Muscle of leg (tissue), 16 donors: ENCODE results near the gene DPY19L2. TPM values are rescaled to one million over a fixed set of nuclear protein-coding genes. Genes with fewer than 3 reads are reported as not detected.
"Not testable (repeated sequence)": the region's sequence is repeated elsewhere in the genome, so short reads cannot be mapped to it uniquely, and the experiment has no call there.

Experiments
- DNase-seq: peaks from one replicate; pipeline ENCODE4 v3.0.0; 2013
- H3K27ac ChIP-seq: one replicate; pipeline ENCODE4 v1.5.1; 2013; ENCODE audit warnings: mild to moderate bottlenecking, low read length, control low read depth
- H3K27me3 ChIP-seq: one replicate; pipeline ENCODE4 v1.6.1; 2013; ENCODE audit warnings: low read length; ENCODE audit not compliant: control insufficient read depth, insufficient read depth
- H3K36me3 ChIP-seq: one replicate; pipeline ENCODE4 v1.6.1; 2013; ENCODE audit warnings: low read length; ENCODE audit not compliant: control insufficient read depth, insufficient read depth
- H3K4me1 ChIP-seq: one replicate; pipeline ENCODE4 v1.6.1; 2013; ENCODE audit warnings: low read length; ENCODE audit not compliant: control insufficient read depth, insufficient read depth
- H3K4me3 ChIP-seq: one replicate; pipeline ENCODE4 v1.5.1; 2013; ENCODE audit warnings: low read length, control low read depth
- H3K9me3 ChIP-seq: replicated peaks from 2 replicates; pipeline ENCODE4 v1.6.1; 2013; ENCODE audit warnings: low read depth, low read length; ENCODE audit not compliant: control insufficient read depth
- WGBS: methylation state at CpG from one replicate; pipeline ENCODE4 v1.1.5; 2013; ENCODE audit warnings: missing lambda C conversion rate; ENCODE audit not compliant: insufficient coverage; 5-methylcytosine and 5-hydroxymethylcytosine counted together
- long read RNA-seq, 11 donors: transcript quantifications; one replicate each; lab custom pipeline, GENCODE V29; 2026
- polyA plus RNA-seq, 8 donors: library from polyadenylated mRNA; unstranded; fragments of 120-200 nt; gene quantifications; one replicate each; pipeline versions ENCODE4 v1.2.1 to v1.2.3, GENCODE V29; 2013; ENCODE audit warnings: inconsistent platforms in 1 of 8, low replicate concordance in 1 of 8; ENCODE audit not compliant: insufficient read length in 8 of 8, insufficient read depth in 1 of 8
- total RNA-seq: library from RNA; stranded (reverse); fragments of 120-200 nt; gene quantifications from one replicate; pipeline ENCODE4 v1.2.4, GENCODE V29; 2013

Gene DPY19L2
- total RNA-seq = 7.3 TPM
- 10 to 100 TPM in 1 of 8 donors, 1 to 10 TPM in 7; 4.6 to 11.8 (median 7.6) TPM for polyA plus RNA-seq
- long read RNA-seq, donor 1 = 0 reads
- long read RNA-seq, donor 2 = 0 reads
- long read RNA-seq, donor 3 = 0 reads
- long read RNA-seq, donor 4 = 0 reads
- long read RNA-seq, donor 5 = 0 reads
- long read RNA-seq, donor 6, partial matches to known transcripts = 0 of 2 reads
- long read RNA-seq, donor 6, other reads (novel, unspliced or antisense) = 0 of 2 reads
- long read RNA-seq, donor 7 = 0 reads
- long read RNA-seq, donor 8 = 0 reads
- long read RNA-seq, donor 9 = 0 reads
- long read RNA-seq, donor 10 = 0 reads
- long read RNA-seq, donor 11 = 0 reads

DNA sequence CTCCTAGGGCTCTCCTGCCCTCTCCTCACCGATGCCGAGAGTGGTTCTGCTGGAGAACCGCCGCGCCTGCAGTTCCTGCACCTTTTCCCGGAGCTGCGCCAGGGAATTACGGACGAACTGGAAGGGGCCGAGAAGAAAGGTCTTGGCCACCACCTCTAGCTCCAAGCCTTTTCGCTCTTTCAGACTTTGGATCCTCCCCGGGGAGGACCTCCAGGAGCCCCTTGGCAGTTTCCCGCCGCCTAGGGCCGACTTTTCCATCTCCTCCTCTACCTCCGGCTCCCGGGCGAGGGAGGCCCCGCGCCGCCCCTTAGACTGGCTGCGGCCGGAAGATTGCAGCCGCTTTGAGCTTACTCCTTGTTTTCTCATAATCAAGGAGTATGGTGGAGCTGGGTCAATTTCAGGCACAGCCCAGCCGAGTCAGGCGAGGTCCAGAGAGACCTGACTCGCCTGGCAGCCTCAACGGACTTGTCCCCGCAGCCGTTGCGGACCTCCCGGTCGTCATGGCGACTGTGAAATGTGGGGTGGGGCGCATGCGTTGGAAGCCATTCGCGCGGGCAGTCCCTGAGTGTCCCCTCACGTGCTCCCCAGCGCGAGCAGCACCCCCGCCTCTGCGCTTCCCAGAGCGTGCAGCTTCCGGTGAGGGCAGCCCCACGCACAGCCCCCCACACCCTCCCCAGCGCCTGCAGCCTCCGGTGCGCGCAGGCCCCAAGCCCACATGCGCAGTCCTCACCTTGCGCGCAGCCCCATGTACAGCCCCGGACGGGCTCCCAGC lies at the start of gene DPY19L2:
Gene DPY19L2 (minus strand): TSS at position 466 of the 772 bp plus-strand sequence. CDS start 100 bp downstream, at position 366.
- Histone ChIP-seq H3K4me1 (no peaks in the 10 kb centered on the region), H3K36me3 (no peaks in the 10 kb centered on the region), H3K9me3 (no peaks in the 10 kb centered on the region), H3K4me3 (peak within 1 kb of the TSS; percentile 79), H3K27me3 (peaks cover 2% of the 10 kb centered on the region), H3K27ac (peak within 1 kb of the TSS; percentile 54)
- under 1% methylated on average over 47 of the region's 56 CpGs for WGBS
- DNase-seq = peak; percentile 78

DNA sequence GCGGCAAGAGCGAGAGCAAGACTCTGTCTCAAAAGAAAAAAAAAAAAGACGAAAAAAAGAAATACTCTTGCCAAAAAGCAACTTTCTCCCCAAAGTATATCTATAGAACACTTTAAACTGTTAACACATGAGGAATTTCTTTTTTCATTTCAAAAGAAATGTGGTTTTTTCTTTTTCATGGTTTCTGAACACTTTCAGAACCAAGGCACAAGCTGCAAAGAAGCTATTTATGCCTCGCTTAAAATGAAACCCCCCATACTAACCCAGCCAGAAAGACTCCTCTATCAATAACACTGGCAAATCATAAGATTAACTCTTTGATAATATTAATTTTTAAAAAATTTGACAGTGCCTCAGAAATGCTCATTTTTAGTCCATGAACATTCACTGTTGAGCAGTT lies 48.6 kb upstream of the DPY19L2 start:
- no CpG with 5 or more reads among the region's 4 CpGs for WGBS
- H3K27me3 ChIP-seq, H3K9me3 ChIP-seq, H3K4me1 ChIP-seq, H3K36me3 ChIP-seq, H3K4me3 ChIP-seq, DNase-seq, H3K27ac ChIP-seq: not testable (repeated sequence)

DNA sequence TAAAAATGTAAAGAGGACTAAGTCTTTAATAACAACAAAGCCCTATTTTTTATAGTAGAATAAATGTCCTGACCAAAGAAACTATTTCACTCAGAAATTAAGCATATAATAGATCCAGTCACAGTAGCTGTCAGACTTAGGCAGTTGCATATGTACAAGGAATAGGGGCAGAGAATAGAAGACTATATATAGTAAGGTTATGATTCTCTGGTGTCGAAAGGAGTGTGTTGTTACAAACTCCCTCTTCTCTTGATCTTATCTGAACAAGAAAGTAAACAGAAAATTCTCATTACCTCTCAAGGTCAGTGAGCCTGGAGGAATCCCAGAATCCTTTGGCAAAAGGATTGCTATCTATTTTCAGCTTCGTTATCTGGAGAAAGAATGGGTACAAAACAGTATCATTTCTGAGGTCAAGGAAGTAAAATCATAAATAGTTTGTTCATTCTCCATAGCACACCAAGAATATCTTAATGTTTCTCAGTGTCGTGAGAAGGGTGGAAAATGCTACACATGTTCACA lies 46.9 kb upstream of the DPY19L2 start:
- not testable (repeated sequence) for DNase-seq, H3K27ac ChIP-seq, H3K9me3 ChIP-seq, H3K36me3 ChIP-seq, H3K4me3 ChIP-seq, H3K27me3 ChIP-seq, H3K4me1 ChIP-seq
- no CpG with 5 or more reads among the region's 3 CpGs for WGBS

DNA sequence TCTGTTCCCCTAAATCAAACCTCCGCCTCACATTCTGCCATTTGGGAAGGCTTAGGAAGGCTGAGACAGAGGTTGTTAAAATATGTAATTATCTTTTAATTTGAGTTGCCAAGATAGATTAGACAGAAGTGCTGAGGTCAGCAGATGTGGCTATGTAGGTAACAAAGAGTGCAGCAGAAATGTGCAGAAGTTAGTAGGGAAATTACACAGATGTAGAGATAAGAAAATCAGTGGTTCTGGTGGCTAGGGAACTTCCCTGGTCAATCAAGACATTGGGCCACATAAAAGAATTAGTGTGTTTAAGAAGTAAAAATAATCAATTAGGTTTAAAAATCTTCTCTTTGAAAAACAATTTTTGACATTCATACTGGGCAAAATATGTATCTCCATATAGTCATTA lies 46.1 kb upstream of the DPY19L2 start:
- no CpG with 5 or more reads among the region's 1 CpG for WGBS
- not testable (repeated sequence) for H3K36me3 ChIP-seq, H3K4me1 ChIP-seq

DNA sequence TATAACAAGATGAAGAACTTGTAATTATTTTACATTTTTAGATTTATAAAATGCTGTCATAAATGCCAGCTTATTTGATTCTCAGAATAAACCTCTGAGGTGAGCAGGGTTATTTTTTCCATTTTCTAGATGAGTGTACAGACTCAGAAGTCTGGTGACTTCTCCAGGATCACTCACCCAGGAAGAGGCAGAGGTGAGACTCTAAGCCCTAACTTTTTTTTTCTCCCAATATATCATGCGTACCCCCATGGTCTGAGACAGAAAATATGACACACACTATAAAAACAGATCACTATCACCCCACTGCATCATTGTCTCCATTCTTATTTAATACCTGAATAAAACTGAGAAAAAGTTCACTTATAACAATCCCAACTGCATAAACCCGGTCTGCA lies 45.4 kb upstream of the DPY19L2 start:
- 86% methylated on average over 1 of the region's 2 CpGs for WGBS
- not testable (repeated sequence) for H3K4me3 ChIP-seq, H3K4me1 ChIP-seq, H3K27me3 ChIP-seq, DNase-seq, H3K36me3 ChIP-seq, H3K27ac ChIP-seq, H3K9me3 ChIP-seq

More for the DNA sequence above, 46.1 kb upstream of the DPY19L2 start:
- not testable (repeated sequence) for H3K27ac ChIP-seq, H3K9me3 ChIP-seq, H3K4me3 ChIP-seq, DNase-seq, H3K27me3 ChIP-seq

DNA sequence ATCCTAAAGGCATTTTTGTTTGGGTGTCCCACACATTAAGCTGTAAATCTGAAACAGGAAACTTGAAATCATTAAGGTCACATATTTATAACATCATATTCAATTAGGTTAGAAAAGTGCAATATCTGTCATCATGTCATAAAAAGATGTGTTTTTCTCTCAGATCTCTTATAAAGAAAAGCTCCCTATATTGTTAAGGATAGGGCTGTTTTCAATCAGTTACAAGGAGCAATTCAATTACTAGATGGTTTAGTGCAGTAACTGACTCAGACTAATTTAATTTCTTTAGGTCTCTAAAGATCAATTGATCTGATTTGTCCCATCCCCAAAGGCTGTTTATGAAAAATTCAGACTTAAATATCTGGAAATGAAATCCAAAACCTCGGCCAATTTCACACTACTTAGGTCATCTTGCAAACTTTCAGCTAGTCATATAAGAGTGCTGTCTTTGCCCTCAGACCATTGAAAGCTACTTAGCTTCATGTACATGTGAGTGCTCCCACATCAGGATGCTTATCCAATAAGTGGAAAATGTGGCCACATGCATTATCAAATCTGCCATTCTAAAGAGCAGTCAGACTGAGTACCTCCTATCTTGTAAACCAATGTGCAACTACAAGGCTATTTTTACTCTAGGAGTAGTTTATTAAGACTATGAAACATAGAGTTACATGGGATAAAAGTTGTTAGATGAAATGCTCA lies 44.8 kb upstream of the DPY19L2 start:
- not testable (repeated sequence) for H3K27me3 ChIP-seq, DNase-seq, H3K36me3 ChIP-seq, H3K4me1 ChIP-seq, H3K9me3 ChIP-seq, H3K27ac ChIP-seq, H3K4me3 ChIP-seq
- WGBS = no CpG with 5 or more reads among the region's 1 CpG

DNA sequence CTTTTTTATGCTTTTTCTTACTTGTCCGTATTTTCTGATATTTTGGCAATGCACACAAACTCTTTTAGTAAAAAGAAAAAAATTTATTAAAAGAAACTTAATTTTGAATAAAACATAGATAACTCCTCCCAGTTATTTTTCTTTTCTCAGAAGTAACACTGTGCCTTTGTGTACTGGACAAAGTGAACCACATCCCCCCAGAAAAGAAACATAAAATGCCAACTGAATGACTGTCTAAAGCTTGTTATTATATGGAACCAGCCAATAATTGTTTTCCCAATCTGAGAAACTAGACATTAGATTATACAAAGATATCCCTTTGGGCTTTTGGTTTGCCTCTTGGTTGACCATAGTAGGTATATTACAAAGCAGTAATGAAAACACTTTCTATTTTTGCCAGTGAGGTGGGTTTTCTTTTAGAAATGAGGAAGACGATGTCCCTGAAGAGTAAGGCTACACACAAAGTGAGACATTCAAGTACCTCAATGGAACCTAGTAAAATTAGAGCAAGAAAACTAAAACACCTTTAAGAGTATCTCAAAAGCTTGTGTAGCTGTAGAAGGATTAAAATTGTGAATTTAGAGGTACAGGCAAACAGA lies 44.2 kb upstream of the DPY19L2 start:
- not testable (repeated sequence) for DNase-seq, H3K27ac ChIP-seq, H3K9me3 ChIP-seq, H3K36me3 ChIP-seq, H3K4me3 ChIP-seq, H3K27me3 ChIP-seq, H3K4me1 ChIP-seq
- WGBS = no CpG with 5 or more reads among the region's 2 CpGs

DNA sequence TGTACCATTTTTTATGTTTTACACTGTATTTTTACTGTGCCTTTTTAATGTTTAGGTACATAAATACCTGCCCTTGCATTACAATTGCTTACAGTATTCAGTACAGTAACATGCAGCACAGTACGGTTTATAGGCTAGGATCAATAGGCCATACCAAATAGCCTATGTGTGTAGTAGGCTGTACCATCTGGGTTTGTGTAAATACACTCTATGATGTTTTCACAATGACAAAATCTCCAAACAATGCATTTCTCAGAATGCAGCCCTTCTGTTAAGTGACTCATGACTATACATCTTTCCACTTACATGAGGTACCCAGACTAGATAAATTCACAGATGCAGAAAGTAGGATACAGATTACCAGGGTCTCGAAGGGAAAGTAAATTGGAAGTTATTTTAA lies 43.0 kb upstream of the DPY19L2 start:
- not testable (repeated sequence) for DNase-seq, H3K9me3 ChIP-seq, H3K4me3 ChIP-seq, H3K27me3 ChIP-seq, H3K27ac ChIP-seq, H3K4me1 ChIP-seq, H3K36me3 ChIP-seq
- no CpG with 5 or more reads among the region's 2 CpGs for WGBS

DNA sequence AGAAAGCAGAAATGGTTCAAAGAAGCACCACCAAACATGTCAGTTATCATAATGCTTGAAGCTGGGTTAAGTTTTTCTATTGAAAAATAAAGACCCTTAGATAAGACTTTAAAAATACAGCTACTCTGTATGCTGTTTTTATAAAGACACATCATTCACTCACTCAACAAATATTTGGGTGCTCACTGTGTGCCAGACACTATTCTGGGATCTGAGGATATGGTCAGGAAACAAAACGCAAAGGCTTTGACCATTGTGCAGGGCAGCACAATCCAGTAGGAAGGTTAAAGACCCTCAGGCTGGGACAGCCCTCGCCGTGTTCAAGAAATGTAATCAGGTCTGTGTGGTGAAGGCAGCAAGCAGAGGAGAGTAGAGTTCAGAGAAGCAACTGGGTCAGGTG lies 38.0 kb upstream of the DPY19L2 start:
- Histone ChIP-seq H3K27me3 (no peaks in the 10 kb centered on the region), H3K9me3 (no peaks in the 10 kb centered on the region), H3K4me3 (no peak overlapping the region), H3K36me3 (no peaks in the 10 kb centered on the region), H3K27ac (no peak overlapping the region), H3K4me1 (no peaks in the 10 kb centered on the region)
- no peak for DNase-seq
- WGBS = 96% methylated on average over 3 of the region's 3 CpGs
